ENCODE results near the gene BSG. TPM values are rescaled to one million over a fixed set of nuclear protein-coding genes. Genes with fewer than 3 reads are reported as not detected.

Gene BSG
- polyA plus RNA-seq, 2 of the 4 experiments (the other 2 are of a cell fraction), result 285 to 579 TPM

DNA sequence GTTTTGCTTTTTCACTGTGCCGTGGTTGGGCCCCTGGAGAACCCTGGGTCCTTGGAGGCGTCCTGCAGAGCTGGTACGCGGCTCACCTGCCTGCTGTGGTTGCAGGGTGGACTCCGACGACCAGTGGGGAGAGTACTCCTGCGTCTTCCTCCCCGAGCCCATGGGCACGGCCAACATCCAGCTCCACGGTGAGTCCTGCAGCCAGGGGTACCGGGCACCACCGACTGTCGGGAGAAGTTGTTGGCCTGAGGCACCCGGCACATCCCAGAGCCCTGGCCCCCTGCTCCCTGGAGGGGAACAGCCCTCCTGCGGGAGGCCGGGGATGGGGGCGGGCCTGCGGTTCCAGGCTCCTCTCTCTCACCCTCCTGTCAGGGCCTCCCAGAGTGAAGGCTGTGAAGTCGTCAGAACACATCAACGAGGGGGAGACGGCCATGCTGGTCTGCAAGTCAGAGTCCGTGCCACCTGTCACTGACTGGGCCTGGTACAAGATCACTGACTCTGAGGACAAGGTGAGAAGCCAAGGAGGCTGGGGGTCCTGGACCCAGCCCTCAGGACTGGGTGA is 8.0 kb downstream of the BSG start:
- no peak for ATAC-seq
- WGBS (ENCODE audit: missing lambda C conversion rate), result 86% methylated on average over 1 of the region's 22 CpGs
- CTCF ChIA-PET, result interaction anchor here (2.4 kb wide), 1 partner anchor 48 kb away, joined by 6 read pairs; the partner anchor contains the start of gene CDC34
- Histone ChIP-seq H3K4me2 (no peak overlapping the region), H3K4me1 (peaks cover 27% of the 10 kb centered on the region), H3K9me3 (no peaks in the 10 kb centered on the region), H3K4me3 (no peak overlapping the region), H3K27ac (no peak overlapping the region)
- no peak for DNase-seq (ENCODE audit: low read depth in 1 of 2, low spot score in 1 of 2)
- POLR2A ChIA-PET, result no interaction called here
- no peak for FAIRE-seq
- TF ChIP-seq POLR2A (IDR thresholded peaks at IDR 0.05; ENCODE audit: low read length) (no peak), HDAC2 (IDR thresholded peaks at IDR 0.05) (no peak), FOSL2 (IDR thresholded peaks at IDR 0.05) (no peak), FOSL2 (CRISPR knock-in tag; IDR thresholded peaks at IDR 0.05) (no peak), USF2 (IDR thresholded peaks at IDR 0.05) (no peak), CHD4 (IDR thresholded peaks at IDR 0.05; ENCODE audit: borderline replicate concordance) (no peak), HMGXB4 (CRISPR knock-in tag; IDR thresholded peaks at IDR 0.05; ENCODE audit: borderline replicate concordance) (no peak), NFE2L2 (conservative IDR thresholded peaks at IDR 0.05; ENCODE audit: low read length) (no peak), TFCP2L1 (CRISPR knock-in tag; IDR thresholded peaks at IDR 0.05) (no peak), CTCF (IDR thresholded peaks at IDR 0.05) (no peak), HEYL (CRISPR knock-in tag; IDR thresholded peaks at IDR 0.05) (no peak), ZSCAN20 (CRISPR knock-in tag; IDR thresholded peaks at IDR 0.05) (no peak), MAZ (IDR thresholded peaks at IDR 0.05; ENCODE audit: borderline replicate concordance, low read depth, low read length) (no peak), HES2 (IDR thresholded peaks at IDR 0.05) (no peak), HOXB5 (CRISPR knock-in tag; IDR thresholded peaks at IDR 0.05) (no peak)
- TF ChIP-seq, protein P1, sequence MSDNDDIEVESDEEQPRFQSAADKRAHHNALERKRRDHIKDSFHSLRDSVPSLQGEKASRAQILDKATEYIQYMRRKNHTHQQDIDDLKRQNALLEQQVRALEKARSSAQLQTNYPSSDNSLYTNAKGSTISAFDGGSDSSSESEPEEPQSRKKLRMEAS (IDR thresholded peaks at IDR 0.05), result no peak

GRCh38 chr19:581399-582111 is 9.2 kb downstream of the BSG start:
- CTCF ChIA-PET, result interaction anchor here (1.1 to 2.4 kb wide), 2 partner anchors 49 to 160 kb away, joined by 3 to 6 read pairs; partner anchors contain the start of gene CDC34
- no peak for TF ChIP-seq POLR2A (IDR thresholded peaks at IDR 0.05; ENCODE audit: low read length)
- no peak for TF ChIP-seq FOSB (CRISPR knock-in tag; IDR thresholded peaks at IDR 0.05)
- ATAC-seq (no peak), FAIRE-seq (no peak), DNase-seq (ENCODE audit: low read depth in 1 of 2, low spot score in 1 of 2) (no peak)
- 90% methylated on average over 2 of the region's 40 CpGs for WGBS (ENCODE audit: missing lambda C conversion rate)
- POLR2A ChIA-PET, result interaction anchor here (0.7 kb wide), 1 partner anchor 9 kb away, joined by 3 read pairs; the partner anchor contains the start of gene BSG
- Histone ChIP-seq H3K4me2 (no peak overlapping the region), H3K9me3 (no peaks in the 10 kb centered on the region), H3K4me3 (no peak overlapping the region), H3K4me1 (peaks cover 27% of the 10 kb centered on the region), H3K27ac (peak overlapping the region in 1 of 2 experiments; percentile 58; a peak in 1 of 6 replicates)

Data from A549 (cell line).